Medulla oblongata (tissue), 1 donor: ENCODE results near the gene OR13C2.
"Not testable (repeated sequence)": the region's sequence is repeated elsewhere in the genome, so short reads cannot be mapped to it uniquely, and the experiment has no call there.

Experiments used
- DNase-seq: peaks from one replicate; pipeline ENCODE4 v3.0.0-alpha.2; 2015; ENCODE audit errors: extremely low spot score

OR13C2 gene

GRCh38 chr9:104605527-104605926, at the start of gene OR13C2:
Gene OR13C2 (minus strand): TSS chr9:104605627. CDS start chr9:104605627, 0 bp downstream.
- DNase-seq: not testable (repeated sequence)

GRCh38 chr9:104635456-104635855, 30.0 kb upstream of the OR13C2 start:
- no peak for DNase-seq

- no peak for DNase-seq
Measured at GRCh38 chr9:104633976-104634520, 28.6 kb upstream of the OR13C2 start.

GRCh38 chr9:104625964-104626363, 20.5 kb upstream of the OR13C2 start:
- DNase-seq: not testable (repeated sequence)

GRCh38 chr9:104618104-104618503, 12.7 kb upstream of the OR13C2 start, which contains the start of gene OR13C9:
Gene OR13C9 (minus strand): TSS chr9:104618204. CDS start chr9:104618204, 0 bp downstream.
- DNase-seq: no peak

- DNase-seq: no peak
Measured at GRCh38 chr9:104617418-104617817, 12.0 kb upstream of the OR13C2 start.

GRCh38 chr9:104611213-104611612, 5.8 kb upstream of the OR13C2 start:
- no peak for DNase-seq

GRCh38 chr9:104608336-104608735, 2.9 kb upstream of the OR13C2 start:
- DNase-seq: no peak

GRCh38 chr9:104606152-104606551, 725 bp upstream of the OR13C2 start:
- no peak for DNase-seq

GRCh38 chr9:104604801-104605200, 626 bp downstream of the OR13C2 start:
- DNase-seq: no peak

GRCh38 chr9:104599313-104599712, 6.1 kb downstream of the OR13C2 start, which contains the start of gene OR13C5:
Gene OR13C5 (minus strand): TSS chr9:104599413. CDS start chr9:104599413, 0 bp downstream.
- not testable (repeated sequence) for DNase-seq

- DNase-seq: not testable (repeated sequence)
Measured at GRCh38 chr9:104598749-104599148, 6.7 kb downstream of the OR13C2 start.

- DNase-seq: no peak
Measured at GRCh38 chr9:104589626-104590025, 15.8 kb downstream of the OR13C2 start.

- DNase-seq: no peak
Measured at GRCh38 chr9:104586496-104587180, 18.8 kb downstream of the OR13C2 start.

- no peak for DNase-seq
Measured at GRCh38 chr9:104580562-104580961, 24.9 kb downstream of the OR13C2 start.

- DNase-seq: no peak
Measured at GRCh38 chr9:104577263-104577662, 28.2 kb downstream of the OR13C2 start.

GRCh38 chr9:104575456-104575855, 30.0 kb downstream of the OR13C2 start:
- DNase-seq: no peak

- DNase-seq: no peak
Measured at GRCh38 chr9:104572612-104573011, 32.8 kb downstream of the OR13C2 start.

GRCh38 chr9:104568868-104569267, 36.6 kb downstream of the OR13C2 start, which contains the start of gene OR13C8:
Gene OR13C8 (plus strand): TSS chr9:104569168. CDS start chr9:104569168, 0 bp downstream.
- DNase-seq: no peak

GRCh38 chr9:104564358-104564757, 41.1 kb downstream of the OR13C2 start:
- no peak for DNase-seq

- DNase-seq: no peak
Measured at GRCh38 chr9:104556830-104557634, 48.4 kb downstream of the OR13C2 start.

- no peak for DNase-seq
Measured at GRCh38 chr9:104555521-104555920, 49.9 kb downstream of the OR13C2 start.
